Subcutaneous adipose tissue (tissue), 4 donors: Measurements from ENCODE around the gene ODR4. TPM values are rescaled to one million over a fixed set of nuclear protein-coding genes. Genes with fewer than 3 reads are reported as not detected.

Experiments
- CTCF ChIP-seq: fragments of 450-650 bp; IDR thresholded peaks from one replicate; pipeline ENCODE4 v1.5.1; 2016; ENCODE audit warnings: low read depth, mild to moderate bottlenecking, control low read depth, antibody characterized with exemption, moderate library complexity
- total RNA-seq, 4 donors: library from RNA; depleted of rRNA; stranded (reverse); fragments of >200 nt; gene quantifications; one replicate each; pipeline ENCODE4 v1.1.0, GENCODE V29; 2016

Gene ODR4
- total RNA-seq, 4 donors from 2014 or later = 22.0 to 31.1 (median 23.7) TPM

GRCh38 chr1:186454981-186455380 is 79.3 kb downstream of the ODR4 start:
- no peak for TF ChIP-seq CTCF

GRCh38 chr1:186456729-186457255 is 81.2 kb downstream of the ODR4 start:
- no peak for TF ChIP-seq CTCF

- TF ChIP-seq CTCF = no peak
Measured at GRCh38 chr1:186461014-186461413, 85.4 kb downstream of the ODR4 start, which contains the start of gene PDC. Gene PDC (minus strand): TSS chr1:186461114. CDS start chr1:186449459, 11,655 bp downstream.

GRCh38 chr1:186463511-186463910 is 87.9 kb downstream of the ODR4 start:
- TF ChIP-seq CTCF = no peak

GRCh38 chr1:186463926-186464325 is 88.3 kb downstream of the ODR4 start:
- TF ChIP-seq CTCF = no peak

GRCh38 chr1:186465946-186466345 is 90.3 kb downstream of the ODR4 start:
- TF ChIP-seq CTCF = no peak

Other genes starting within 250 kb of the ODR4 start
- 100 to 1,000 TPM in 2 of 4 donors, 10 to 100 TPM in 1, 1 to 10 TPM in 1; 9.2 to 289 (median 123) TPM for gene PRG4, start 79.6 kb upstream of the ODR4 start, total RNA-seq
- 10 to 100 TPM; 72.6 to 93.6 (median 75.6) TPM for gene TPR, start 585 bp upstream of the ODR4 start, total RNA-seq
- gene PDC, start 85.3 kb downstream of the ODR4 start, total RNA-seq = not detected